ENCODE data around the gene RASSF4.

Gene RASSF4

GRCh38 chr10:44928462-44928861 is 31.1 kb upstream of the RASSF4 start:
- TF ChIP-seq CTCF (conservative IDR thresholded peaks at IDR 0.05) (no peak), ZFX (IDR thresholded peaks at IDR 0.05) (no peak)

GRCh38 chr10:44929356-44930255 is 30.0 kb upstream of the RASSF4 start:
- H3K27ac ChIP-seq: no peak overlapping the region
- TF ChIP-seq ZFX (IDR thresholded peaks at IDR 0.05): no peak
- no peak for TF ChIP-seq CTCF (conservative IDR thresholded peaks at IDR 0.05)

More at GRCh38 chr10:44928462-44928861, 31.1 kb upstream of the RASSF4 start:
- no peak overlapping the region for H3K27ac ChIP-seq

GRCh38 chr10:44930904-44931620 is 28.5 kb upstream of the RASSF4 start:
- TF ChIP-seq ZFX (IDR thresholded peaks at IDR 0.05) (no peak), CTCF (conservative IDR thresholded peaks at IDR 0.05) (no peak)

GRCh38 chr10:44931621-44932516 is 27.7 kb upstream of the RASSF4 start:
- TF ChIP-seq CTCF (conservative IDR thresholded peaks at IDR 0.05) (no peak), ZFX (IDR thresholded peaks at IDR 0.05) (no peak)
- H3K27ac ChIP-seq: no peak overlapping the region

More at GRCh38 chr10:44930904-44931620, 28.5 kb upstream of the RASSF4 start:
- no peak overlapping the region for H3K27ac ChIP-seq

- TF ChIP-seq ZFX (IDR thresholded peaks at IDR 0.05) (no peak), CTCF (conservative IDR thresholded peaks at IDR 0.05) (peak; percentile 98)
- H3K27ac ChIP-seq: no peak overlapping the region
These were observed 26.8 kb upstream of the RASSF4 start for GRCh38 chr10:44932517-44933450.

Measured in C4-2B (cell line).